ENCODE measurements around the gene CAMTA1.

The CAMTA1 gene

DNA sequence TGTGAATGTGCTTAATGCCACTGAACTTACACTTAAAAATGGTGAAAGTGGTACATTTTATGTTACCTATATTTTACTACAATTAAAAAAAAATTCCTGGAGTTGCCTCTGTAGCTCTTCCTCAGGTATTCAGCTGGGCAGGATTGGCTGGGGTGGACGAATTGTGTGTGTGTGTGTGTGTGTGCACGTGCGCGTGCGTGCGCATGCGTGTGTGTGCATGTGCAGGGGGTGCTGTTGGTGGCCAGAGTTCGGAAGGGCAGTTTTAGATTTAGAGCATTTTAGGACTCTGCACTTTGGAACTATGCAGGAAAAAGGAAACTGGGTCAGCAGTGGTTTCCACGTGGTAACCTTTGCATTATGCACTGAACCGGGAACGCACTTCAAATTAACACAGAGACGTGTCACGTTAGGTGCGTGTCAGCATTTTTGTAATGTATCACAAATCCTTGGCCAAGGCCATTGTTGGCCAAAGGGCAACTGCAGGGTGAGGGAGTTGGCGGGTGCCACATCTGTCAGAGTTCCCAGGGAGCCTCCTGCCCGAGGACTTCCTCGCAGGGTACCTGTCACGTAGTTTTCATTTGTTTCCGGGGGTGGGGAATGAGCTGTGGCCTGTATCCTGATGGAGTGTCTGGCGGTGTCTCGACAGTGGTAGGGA, 312.8 kb downstream of the CAMTA1 start:
- DNase-seq: no peak

DNA sequence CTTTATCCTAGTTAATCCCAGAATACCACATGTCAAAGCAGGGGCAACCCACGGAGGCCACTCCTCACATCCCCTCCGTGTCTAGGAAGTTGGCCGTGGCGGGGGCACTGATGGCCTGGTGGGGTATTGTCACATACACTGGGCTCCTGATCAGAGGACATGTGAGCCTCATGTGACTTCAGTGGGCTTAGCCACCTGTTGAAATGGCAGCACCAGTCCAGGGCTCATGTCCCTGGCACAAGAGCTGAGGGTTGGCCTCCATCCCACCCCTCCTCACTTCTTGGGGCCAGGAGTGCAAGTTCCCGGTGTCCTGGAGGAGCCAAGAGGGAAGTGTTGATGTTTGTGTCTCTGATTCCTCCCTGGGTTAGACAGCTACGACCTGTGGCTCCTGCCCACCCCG, 313.4 kb downstream of the CAMTA1 start:
- DNase-seq: no peak

DNA sequence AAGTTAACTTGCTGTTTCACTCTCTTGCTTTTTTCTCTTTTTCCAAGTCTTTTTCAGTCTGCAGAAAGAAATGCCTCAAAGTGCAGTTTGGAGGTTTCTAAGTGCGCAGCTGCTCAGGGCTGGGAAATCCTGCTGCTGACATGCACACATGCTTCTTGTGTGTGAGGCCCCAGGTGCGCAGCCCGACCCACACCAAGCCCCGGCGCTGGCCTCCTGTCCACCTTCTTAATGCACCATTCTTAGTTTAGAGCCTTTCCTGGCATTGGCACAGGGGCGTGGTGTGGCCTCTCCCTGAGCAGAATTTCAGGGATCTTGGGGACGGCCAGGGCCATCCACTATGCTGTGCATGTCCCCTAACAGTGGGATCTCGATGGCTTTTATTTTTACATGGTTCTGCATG, 315.2 kb downstream of the CAMTA1 start:
- DNase-seq: no peak

DNA sequence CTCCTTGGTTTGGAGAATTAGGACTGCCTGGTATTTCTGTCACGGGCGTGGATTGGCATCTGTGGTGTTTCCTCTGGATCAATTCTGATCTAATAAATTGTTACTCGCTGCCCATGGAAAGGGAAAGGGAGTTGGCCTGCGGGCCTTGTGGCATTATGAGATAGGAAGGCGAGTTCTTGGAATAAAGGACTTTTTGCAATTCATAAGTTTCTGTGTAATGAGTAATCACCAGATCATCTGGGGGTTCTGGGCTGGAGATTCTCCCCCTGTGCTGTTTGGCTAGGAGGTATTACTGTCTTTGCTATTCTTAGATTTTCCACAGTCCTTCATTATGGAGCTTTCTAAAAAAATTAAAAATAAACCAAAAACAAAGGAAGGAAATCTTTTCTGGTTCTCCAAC, 315.9 kb downstream of the CAMTA1 start:
- no peak for DNase-seq

DNA sequence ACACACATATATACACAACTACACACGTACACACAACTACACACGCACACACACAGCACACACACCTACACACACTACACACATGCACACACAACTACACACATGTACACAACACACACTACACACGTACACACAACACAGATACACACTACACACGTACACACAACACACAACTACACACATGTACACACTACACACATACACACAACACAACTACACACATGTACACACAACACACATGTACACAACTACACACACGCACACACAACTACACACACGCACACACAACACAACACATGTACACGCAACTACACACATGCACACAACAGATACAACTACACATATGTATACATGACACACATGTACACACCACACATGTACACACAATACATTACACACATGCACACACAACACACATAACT, 318.1 kb downstream of the CAMTA1 start:
- DNase-seq: no peak

DNA sequence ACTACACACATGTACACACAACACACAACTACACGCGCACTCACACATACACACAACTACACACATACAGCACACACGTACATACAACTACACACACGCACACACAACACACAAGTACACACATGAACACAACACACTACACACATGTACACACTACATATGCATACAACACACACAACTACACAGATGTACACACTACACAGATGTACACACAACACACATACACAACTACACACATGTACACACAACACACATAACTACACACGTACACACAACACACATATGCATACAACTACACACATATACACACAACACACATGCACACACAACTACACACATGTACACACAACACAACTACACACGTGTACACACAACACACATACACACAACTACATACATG, 318.6 kb downstream of the CAMTA1 start:
- DNase-seq: no peak

DNA sequence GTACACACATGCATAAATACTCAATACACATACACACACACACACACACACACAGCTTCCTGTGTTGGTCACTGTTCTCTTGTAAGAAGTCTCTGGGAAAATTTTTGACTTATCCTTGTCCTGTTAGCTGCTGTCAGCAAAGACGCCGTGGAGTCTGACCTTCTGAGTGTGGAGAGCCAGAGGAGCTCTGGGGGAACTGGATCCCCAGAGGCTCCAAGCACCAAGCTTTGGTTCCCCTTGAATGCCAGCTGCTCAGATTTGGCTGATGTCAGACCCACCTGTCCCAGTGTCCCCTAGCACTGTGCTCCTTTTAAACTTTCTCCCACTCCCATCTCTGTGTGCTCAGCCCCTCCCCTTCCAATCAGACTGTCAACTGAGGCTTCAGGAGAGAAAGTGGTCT, 319.1 kb downstream of the CAMTA1 start:
- no peak for DNase-seq

DNA sequence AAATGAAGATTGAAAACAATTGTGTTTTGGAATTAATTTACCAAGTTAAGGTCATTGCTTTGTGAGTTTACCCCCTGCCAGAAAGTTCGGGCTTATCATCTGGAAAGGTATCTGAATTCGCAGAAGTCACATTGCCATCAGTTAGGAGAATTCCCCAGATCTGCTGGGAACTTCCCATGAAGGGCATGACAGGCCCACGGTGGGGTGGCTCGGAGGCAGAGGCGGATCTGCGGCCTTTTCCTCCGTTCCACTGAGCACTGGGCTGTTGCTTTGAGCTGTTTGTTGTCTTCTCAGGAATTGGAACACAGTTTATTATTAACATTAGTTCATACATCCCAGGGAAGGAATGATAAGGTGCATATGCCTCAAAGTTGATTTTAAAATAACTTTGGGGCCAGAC, 320.0 kb downstream of the CAMTA1 start:
- DNase-seq: no peak

DNA sequence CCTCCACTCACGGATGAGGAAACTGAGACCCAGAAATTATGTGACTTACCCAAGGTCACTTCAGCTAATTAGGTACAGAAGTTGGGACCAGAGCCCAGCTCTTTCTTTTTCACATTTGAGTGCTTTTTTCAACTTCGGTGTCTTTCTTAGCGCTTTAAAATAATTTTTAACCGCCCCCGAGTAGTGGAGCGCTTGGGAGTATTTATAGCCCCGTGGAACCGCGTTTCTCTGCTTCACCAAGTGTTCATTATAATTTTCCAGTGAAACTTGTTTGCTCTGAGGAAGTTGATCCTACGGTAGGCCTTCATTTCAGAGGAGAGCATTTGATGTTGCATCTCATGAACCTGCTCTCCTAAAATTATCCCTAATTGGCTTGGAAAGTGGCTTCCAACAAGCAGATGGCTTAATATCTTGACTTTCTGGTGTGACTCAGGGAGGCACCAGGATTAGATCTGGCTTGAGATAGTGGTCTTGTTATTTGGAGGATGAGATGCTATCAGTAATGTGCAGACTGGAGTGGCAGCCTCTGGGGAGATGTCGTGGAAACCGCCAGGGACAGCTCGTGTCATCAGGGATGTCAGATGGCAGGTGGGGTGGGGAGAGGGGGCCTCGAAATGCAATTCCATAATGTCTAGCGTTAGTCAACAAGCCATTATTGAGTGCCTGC, 321.3 kb downstream of the CAMTA1 start:
- DNase-seq: no peak

DNA sequence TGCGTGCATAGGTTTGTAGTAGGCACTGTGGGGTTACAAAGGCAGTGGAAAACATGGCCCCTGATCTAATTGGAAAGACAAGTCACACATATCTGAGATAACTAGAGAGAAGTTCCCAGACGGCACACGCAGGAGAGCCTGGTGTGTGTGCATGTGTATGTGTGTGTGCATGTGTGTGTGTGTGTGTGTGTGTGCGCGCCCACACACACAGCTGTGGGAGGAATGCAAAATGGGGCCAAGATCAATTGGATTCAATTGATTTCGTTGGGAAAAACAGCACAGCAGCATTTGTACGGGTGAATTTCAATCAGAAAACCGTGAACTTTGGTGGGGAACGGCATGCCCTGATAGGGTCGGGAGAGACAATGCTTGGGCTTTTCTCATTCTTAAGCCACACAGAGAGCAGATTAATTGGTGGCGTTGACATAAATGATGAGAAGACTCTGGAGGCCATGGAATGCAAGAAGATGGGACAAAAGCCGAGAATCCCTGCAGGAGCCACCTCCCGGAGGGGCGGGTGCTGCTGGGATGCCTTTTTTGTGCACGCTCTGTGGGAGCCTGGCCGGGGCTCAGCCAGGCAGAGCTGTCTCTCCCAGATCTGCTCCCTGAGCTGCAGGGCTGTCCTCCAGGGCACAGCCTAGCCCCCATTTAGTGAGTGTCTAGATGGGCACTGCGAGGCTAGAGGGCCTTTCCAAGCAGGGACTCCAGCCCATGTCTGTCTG, 322.0 kb downstream of the CAMTA1 start:
- DNase-seq: no peak

DNA sequence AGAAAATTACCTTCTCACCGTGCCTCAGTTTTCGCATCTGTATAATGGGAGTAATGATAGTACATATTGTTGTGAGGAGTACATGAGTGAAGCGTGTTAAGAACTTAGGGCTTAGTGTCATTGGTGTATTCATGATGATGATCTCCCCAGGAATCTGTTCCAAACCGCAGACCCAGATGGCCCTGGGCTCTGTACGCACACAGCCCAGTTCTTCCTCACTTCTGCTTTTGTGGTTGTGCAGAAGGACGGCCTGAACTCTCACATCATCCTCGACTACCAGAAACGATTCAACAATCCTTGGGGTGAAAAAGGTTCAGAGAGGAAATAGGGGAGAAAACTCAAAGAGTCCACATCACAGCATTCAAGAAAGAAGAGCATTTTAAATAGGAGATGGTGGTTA, 323.0 kb downstream of the CAMTA1 start:
- DNase-seq: no peak

DNA sequence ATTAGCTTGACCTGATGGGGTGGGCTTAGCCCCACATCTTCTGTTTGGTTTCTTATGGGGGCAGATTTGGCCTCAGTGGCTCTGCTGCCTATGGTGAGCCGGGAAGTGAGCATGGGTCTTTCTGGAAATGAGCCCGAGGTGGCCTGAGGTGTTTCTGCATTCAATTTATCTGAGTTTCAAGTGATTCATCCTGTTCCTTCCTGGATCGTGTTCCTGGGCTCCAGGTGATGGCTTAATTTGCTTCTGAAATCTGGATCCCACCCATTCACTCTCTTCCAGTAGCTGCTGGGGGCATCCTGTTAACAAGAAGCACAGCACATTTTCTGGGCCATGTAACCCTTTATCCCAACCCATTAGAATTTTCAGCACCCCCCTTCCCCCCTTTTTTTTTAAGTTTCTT, 324.6 kb downstream of the CAMTA1 start:
- DNase-seq: no peak

DNA sequence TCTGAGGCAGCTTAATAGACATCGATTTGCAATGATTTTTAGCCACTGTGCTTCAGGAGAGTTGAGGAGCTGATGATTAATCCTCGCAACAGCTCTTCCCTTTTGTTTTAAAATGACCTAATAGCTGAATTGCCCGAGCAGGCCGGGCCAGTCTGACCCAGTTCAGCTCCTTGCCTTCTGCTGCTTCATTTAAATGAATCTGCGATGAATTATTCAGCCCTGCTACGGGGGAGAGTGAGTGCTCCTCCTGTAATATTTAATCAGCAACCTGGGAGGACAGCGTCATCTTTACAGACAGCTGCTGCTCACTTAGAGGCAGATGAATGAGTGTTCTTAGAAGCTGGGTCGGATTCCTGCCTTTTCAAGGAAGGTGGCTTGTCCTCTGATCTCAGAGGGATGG, 325.1 kb downstream of the CAMTA1 start:
- no peak for DNase-seq

DNA sequence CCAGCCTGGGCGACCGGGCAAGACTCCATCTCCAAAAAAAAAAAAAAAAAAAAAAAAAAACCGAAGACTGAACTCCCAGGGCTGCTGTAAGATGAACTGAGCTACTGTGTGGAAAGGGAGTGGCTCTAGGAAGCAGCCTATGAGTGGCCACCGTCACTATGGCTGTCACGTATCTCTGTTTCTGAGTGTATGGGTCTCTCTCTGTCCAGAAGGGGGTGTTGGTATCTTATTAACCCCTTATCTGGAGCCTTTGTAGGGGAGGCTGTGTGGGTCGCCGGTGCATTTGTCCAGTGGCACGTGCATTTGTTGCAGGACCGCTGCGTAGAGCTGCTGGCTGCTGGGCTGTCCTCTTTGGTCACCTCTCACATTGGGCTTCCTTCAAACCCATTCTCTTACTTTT, 326.6 kb downstream of the CAMTA1 start:
- DNase-seq: no peak

DNA sequence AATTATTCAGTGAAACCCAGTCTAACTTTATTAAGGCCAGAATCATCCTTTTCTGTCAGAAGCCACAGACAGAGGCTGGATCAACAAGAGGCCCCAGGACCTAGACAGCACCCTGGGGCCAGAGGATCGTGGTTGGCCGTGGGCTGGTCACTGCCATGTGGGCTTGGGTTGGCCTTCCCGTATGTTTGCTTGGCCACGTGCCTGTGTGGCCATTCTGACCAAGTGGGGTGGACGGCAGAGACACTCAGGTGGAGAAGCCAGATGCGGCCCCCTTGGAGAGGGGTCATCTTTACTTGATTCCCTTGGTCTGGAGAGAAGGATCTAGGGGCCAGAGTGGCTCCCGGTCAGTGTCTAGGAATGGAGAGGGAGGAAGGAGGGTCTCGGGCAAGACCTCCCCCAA, 327.9 kb downstream of the CAMTA1 start:
- no peak for DNase-seq

DNA sequence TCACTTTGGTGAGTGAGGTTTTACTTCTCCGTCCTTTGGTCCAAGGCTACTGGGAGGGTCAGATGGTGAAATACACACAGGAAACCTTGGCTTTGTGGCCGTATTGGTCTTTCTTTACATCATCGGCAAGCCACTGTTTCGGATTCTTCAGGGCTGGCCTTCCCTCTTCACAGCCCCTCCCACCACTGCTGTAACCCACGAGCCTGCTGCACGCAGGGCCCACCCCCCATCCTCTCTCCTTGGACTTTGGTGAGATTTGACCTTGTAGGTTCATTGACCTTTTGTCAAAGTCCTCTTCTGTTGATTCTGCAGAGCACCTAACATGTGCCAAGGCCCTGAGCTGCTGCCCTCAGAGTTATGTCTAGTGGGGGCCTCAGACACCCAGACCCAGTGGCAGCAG, 328.6 kb downstream of the CAMTA1 start:
- DNase-seq: no peak

DNA sequence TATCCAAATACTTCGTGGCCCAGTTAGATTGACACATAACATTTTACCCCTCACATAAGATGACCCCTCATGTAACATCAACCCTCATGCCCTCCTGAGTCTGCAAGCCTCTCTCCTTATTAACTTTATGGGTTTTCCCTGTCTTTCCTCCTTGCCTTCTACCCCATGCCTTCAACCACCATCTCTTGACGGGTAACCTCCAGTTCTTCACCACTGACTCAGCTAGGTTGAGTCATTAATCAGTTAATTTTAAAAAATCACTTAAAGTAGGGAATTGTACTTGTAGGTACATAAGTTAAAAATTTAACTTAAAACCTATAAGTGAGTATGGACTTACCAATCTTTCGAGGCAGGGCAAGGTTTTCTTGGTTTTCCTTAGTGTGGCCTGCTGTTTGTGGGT, 330.7 kb downstream of the CAMTA1 start:
- DNase-seq: no peak

DNA sequence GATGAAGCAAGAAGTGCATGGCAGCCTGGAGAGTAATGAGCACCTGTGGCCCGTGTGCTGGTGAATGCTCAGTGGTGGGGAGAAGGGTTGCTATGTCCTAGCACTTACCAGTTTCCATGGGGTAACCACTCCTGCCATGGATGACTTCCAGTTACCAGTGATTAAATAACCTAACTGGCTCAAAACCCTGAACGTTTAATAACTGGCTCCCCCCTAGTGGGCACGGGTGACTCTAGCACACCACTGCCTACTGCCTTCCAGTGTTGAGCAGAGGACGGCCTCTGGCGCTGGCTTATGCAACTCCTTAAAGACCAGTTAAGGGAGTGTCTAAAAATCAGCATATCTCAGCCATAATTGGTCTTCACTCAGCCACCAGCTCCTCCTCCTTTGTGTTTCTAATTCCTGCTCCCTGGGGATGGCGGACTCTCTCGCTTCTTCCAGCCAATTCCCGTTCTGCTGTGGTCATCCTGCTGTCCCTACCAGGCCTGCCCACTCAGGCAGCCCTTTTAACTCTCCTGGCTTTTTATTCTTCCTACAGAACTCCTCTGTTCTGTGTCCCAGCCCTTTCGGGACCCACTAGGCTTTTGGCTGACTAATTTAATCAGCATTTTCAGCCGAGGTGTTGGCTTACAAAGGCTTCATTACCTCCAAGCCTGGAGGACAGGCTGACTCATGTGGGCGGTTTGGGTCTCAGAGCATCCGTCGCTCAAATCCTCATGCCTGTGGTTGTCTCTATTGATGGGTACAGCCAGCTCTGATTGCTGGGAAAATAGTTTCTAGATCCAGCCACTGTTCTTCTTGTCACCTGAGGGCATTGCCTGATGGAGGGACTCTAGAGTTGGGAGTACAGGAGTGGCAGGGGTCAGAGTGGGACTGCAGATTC, 332.4 kb downstream of the CAMTA1 start:
- DNase-seq: peak in 1 of 2 experiments; percentile 18

DNA sequence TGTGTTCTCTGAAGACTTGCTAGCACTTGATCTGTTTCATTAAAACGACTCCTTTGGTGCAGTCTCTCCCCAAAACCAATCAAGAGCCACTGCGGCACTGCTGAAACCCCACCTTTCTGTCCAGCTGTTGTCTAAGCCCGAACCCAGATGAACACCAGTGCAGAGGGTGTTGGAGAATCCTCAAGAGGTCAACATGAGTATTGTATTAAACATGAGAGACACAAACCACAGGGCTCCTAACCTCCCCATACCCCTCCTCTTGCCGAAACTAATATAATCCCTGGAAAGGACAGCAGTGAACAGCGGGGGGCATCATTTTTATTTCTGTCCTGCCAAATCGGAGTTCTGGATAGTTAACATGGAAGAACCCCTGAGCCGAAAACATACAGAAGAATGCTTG, 333.9 kb downstream of the CAMTA1 start:
- DNase-seq: no peak

DNA sequence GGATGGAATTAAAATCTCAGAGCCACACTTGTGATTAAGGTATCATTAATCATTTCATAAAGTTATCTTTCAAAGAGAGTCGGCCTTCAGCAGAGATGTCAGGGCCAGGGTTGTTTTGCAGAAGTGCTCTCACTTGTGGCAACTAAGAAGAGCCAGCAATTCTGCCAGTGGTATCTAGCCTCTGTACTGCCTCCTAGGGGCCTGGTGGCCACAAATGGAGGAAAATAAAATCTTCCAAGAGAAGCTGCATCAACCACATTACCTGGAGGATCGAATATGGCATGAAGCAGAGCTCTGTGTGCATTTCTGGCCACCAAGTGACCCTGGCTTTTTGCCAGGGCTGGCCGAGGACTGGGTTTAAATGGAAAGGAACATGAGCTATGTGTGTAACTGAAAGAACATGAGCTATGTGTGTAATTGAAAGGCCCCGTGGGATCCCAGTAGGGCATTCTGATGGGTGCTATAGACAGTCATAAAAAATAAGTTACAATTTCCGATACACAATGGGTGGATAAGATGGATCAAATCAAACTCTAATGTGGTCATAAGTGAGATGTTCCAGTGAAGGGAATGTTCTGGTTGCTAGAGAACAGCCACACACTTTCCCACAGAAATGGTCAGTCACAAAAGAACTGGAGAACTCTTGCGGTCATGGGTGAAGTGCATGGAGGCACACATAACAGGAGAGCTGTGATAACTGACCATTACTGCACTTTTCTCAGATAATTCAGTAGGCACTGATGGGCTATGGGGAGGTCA, 335.8 kb downstream of the CAMTA1 start:
- DNase-seq: no peak

DNA sequence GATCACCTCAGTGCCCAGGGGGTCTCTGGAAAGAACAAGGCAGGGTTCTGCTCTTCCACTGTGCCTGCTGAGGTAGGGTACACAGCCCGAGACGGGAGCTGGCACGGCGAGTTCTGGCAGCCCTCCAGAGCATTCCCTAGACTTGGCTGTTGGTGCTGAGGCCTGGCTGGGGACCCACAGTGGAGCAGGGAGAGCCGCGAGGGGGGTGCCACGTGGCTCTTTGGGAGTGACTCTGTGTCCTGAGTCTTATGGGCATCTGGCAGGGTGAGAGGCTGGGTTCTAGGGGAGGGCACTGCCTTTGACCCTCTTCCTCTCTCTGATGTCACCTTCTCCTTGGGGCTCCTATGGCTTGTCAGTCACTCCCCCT, 336.4 kb downstream of the CAMTA1 start:
- DNase-seq: no peak

DNA sequence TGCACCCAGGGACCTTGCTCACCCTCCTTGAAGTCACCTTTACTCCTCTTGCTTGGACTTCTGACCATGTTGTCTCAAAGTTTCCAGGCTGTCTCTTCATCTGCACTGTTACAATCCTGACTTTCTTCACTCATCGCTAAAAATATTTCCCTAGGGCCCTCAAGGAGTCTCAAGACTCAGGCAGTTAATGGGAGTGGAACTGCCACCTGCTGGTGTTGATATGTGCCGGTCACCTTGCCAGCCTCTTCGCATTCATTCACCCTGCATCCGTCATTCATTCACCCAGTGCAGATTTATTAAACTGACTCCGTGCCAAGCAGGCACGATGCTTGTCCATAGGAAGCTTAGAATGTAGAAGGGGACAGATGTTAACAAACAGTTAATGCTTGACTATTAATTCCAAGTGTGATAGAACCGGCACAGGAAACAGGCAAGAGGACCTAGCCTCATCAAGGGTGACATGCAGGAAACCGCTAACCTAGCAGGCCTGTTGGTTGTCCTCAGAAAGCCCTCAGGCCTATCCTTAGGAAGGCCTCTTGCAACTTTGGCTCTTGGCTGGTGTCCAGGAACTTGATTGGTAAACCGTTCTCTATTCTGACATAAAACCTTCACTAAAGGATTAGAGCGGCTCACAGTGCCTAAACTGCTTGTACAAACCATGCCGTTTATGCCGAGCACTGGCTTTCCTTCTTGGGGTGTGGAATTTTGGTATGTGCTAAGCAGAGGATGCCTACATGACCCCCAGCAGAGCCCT, 342.2 kb downstream of the CAMTA1 start:
- no peak for DNase-seq

Measured in NCI-H1930 (cell line).